H1 (cell line): Measurements from ENCODE around the gene ABCC4. TPM values are rescaled to one million over a fixed set of nuclear protein-coding genes. Genes with fewer than 3 reads are reported as not detected.

Experiments
- CTCF ChIA-PET: fragments of 300-600 bp; sonication (Branson Sonifier 250); formaldehyde crosslinking; loops from one replicate; lab custom pipeline; 2021; ENCODE audit not compliant: partially characterized antibody; lab: Charles Lee
- POLR2A ChIA-PET: fragments of 300-600 bp; sonication (Branson Sonifier 250); formaldehyde crosslinking; loops from one replicate; lab custom pipeline; 2021; ENCODE audit warnings: inconsistent platforms; ENCODE audit not compliant: partially characterized antibody; lab: Charles Lee
- DNase-seq, 2 experiments: peaks; one replicate each; pipeline versions ENCODE4 v3.0.0 to v3.0.0-alpha.2; 2010 to 2022; ENCODE audit warnings: low spot score in 2 of 2, low read depth in 1 of 2, mixed read lengths in 1 of 2
- FAIRE-seq: peaks from 2 replicates; lab custom pipeline; 2011; peaks lifted over from hg19 to GRCh38; lab: Jason Lieb, UNC
- H2AFZ ChIP-seq: 2 replicates; pipeline ENCODE4 v1.8.1; 2012; ENCODE audit warnings: low read length, inconsistent platforms
- H2AK5ac ChIP-seq: 2 replicates; pipeline ENCODE4 v1.6.1; 2013; ENCODE audit warnings: low read depth, low read length
- H2BK120ac ChIP-seq: replicated peaks from 2 replicates; pipeline ENCODE3; 2013; ENCODE audit warnings: low read depth, low read length, inconsistent platforms
- H2BK12ac ChIP-seq: 2 replicates; pipeline ENCODE4 v1.6.1; 2013; ENCODE audit warnings: low read depth, low read length
- H2BK15ac ChIP-seq: 2 replicates; pipeline ENCODE4 v1.6.1; 2013; ENCODE audit warnings: low read length
- H2BK20ac ChIP-seq: 2 replicates; pipeline ENCODE4 v1.6.1; 2013; ENCODE audit warnings: low read length
- H2BK5ac ChIP-seq: 2 replicates; pipeline ENCODE4 v1.6.1; 2013; ENCODE audit warnings: low read depth, low read length
- H3K14ac ChIP-seq: 2 replicates; pipeline ENCODE4 v1.6.1; 2013; ENCODE audit warnings: inconsistent platforms; ENCODE audit not compliant: insufficient read length
- H3K18ac ChIP-seq: 2 replicates; pipeline ENCODE4 v1.6.1; 2013; ENCODE audit warnings: low read length; ENCODE audit errors: extremely low read depth
- H3K23ac ChIP-seq: 2 replicates; pipeline ENCODE4 v1.6.1; 2013; ENCODE audit warnings: inconsistent platforms; ENCODE audit not compliant: insufficient read length
- H3K23me2 ChIP-seq: 2 replicates; pipeline ENCODE4 v1.6.1; 2013; ENCODE audit warnings: low read depth, low read length
- H3K27ac ChIP-seq: 2 replicates; pipeline ENCODE4 v1.6.1; 2011; ENCODE audit warnings: low read depth, low read length, inconsistent platforms
- H3K27me3 ChIP-seq, 4 experiments: replicated peaks in 1 of 4; 1 replicate in 1 of 4; 2 replicates in 3 of 4; pipeline versions ENCODE4 v1.6.1 to v1.8.1; 2011 to 2013; ENCODE audit warnings: low read length in 3 of 4, mild to moderate bottlenecking in 3 of 4, inconsistent platforms in 2 of 4, mixed read lengths in 2 of 4, moderate library complexity in 1 of 4; ENCODE audit not compliant: control insufficient read depth in 3 of 4, insufficient read depth in 3 of 4; ENCODE audit errors: extremely low read depth in 1 of 4
- H3K36me3 ChIP-seq, 4 experiments: 2 replicates each; pipeline versions ENCODE4 v1.6.1 to v1.8.1; 2011 to 2013; ENCODE audit warnings: mild to moderate bottlenecking in 4 of 4, low read length in 3 of 4, moderate library complexity in 2 of 4, control low read depth in 1 of 4, inconsistent platforms in 1 of 4; ENCODE audit not compliant: insufficient read depth in 4 of 4, control insufficient read depth in 2 of 4
- H3K4ac ChIP-seq: replicated peaks from 2 replicates; pipeline ENCODE3; 2013; ENCODE audit warnings: low read length, low read depth, mixed read lengths, inconsistent platforms; ENCODE audit not compliant: insufficient read length
- H3K4me1 ChIP-seq, 4 experiments: replicated peaks in 1 of 4; 1 replicate in 1 of 4; 2 replicates in 3 of 4; pipeline versions ENCODE4 v1.6.1 to v1.8.1; 2011 to 2013; ENCODE audit warnings: low read length in 3 of 4, inconsistent platforms in 2 of 4, mixed read lengths in 1 of 4; ENCODE audit not compliant: insufficient read depth in 4 of 4, control insufficient read depth in 3 of 4
- H3K4me2 ChIP-seq, 2 experiments: 2 replicates each; pipeline versions ENCODE4 v1.6.1 to v1.8.1; 2011 to 2013; ENCODE audit warnings: low read depth in 2 of 2, low read length in 2 of 2, control low read depth in 1 of 2, inconsistent platforms in 1 of 2, mild to moderate bottlenecking in 1 of 2; ENCODE audit not compliant: insufficient read depth in 1 of 2
- H3K4me3 ChIP-seq, 4 experiments: fragments of 200-600, 300-600 bp in 1 of 4; sonication (generic), shearing (Covaris generic), sonication (Bioruptor Twin) in 1 of 4; 2 replicates each; pipeline versions ENCODE4 v1.5.1 to v1.8.1; 2011 to 2016; ENCODE audit warnings: low read length in 4 of 4, low read depth in 3 of 4, control low read depth in 2 of 4, inconsistent platforms in 2 of 4, mild to moderate bottlenecking in 2 of 4, mixed read lengths in 1 of 4, moderate library complexity in 1 of 4; ENCODE audit not compliant: insufficient read depth in 2 of 4; ENCODE audit errors: extremely low read depth in 1 of 4
- H3K56ac ChIP-seq: replicated peaks from 2 replicates; pipeline ENCODE3; 2013; ENCODE audit warnings: low read depth, mild to moderate bottlenecking, mixed read lengths, low read length, inconsistent platforms; ENCODE audit not compliant: insufficient read length
- H3K79me1 ChIP-seq: 2 replicates; pipeline ENCODE4 v1.6.1; 2013; ENCODE audit warnings: low read depth, low read length, control low read depth
- H3K79me2 ChIP-seq, 2 experiments: 2 replicates each; pipeline versions ENCODE4 v1.6.1 to v1.8.1; 2012 to 2013; ENCODE audit warnings: low read length in 2 of 2, mild to moderate bottlenecking in 2 of 2, inconsistent platforms in 1 of 2; ENCODE audit not compliant: insufficient read depth in 2 of 2, control insufficient read depth in 1 of 2
- H3K9ac ChIP-seq, 4 experiments: replicated peaks in 1 of 4; 1 replicate in 1 of 4; 2 replicates in 3 of 4; pipeline versions ENCODE4 v1.6.1 to v1.8.1; 2011 to 2013; ENCODE audit warnings: low read depth in 3 of 4, low read length in 3 of 4, control low read depth in 2 of 4, mild to moderate bottlenecking in 2 of 4, moderate library complexity in 2 of 4, inconsistent platforms in 1 of 4; ENCODE audit errors: extremely low read depth in 1 of 4
- H3K9me3 ChIP-seq, 2 experiments: 2 replicates each; pipeline versions ENCODE4 v1.6.1 to v1.8.1; 2012 to 2013; ENCODE audit warnings: mild to moderate bottlenecking in 2 of 2, moderate library complexity in 2 of 2, control low read depth in 1 of 2, inconsistent platforms in 1 of 2, low read depth in 1 of 2, low read length in 1 of 2, mixed read lengths in 1 of 2; ENCODE audit not compliant: insufficient read depth in 2 of 2
- H4K20me1 ChIP-seq, 2 experiments: replicated peaks in 1 of 2; 2 replicates each; pipeline versions ENCODE3 to v1.8.1; 2011 to 2013; ENCODE audit warnings: inconsistent platforms in 2 of 2, low read length in 2 of 2, mild to moderate bottlenecking in 1 of 2; ENCODE audit not compliant: insufficient read depth in 2 of 2, control insufficient read depth in 1 of 2
- H4K5ac ChIP-seq: 2 replicates; pipeline ENCODE4 v1.6.1; 2013; ENCODE audit warnings: low read length, low read depth, mixed read lengths, inconsistent platforms; ENCODE audit not compliant: insufficient read length
- H4K8ac ChIP-seq: 2 replicates; pipeline ENCODE4 v1.8.0; 2013; ENCODE audit warnings: mild to moderate bottlenecking, moderate library complexity, low read length, inconsistent platforms; ENCODE audit not compliant: insufficient read depth; ENCODE audit errors: extremely low read depth
- H4K91ac ChIP-seq: replicated peaks from 2 replicates; pipeline ENCODE3; 2013; ENCODE audit warnings: low read length, mixed read lengths, inconsistent platforms; ENCODE audit not compliant: insufficient read length
- BACH1 ChIP-seq: IDR thresholded peaks from 2 replicates; pipeline ENCODE4 v1.6.1; 2012; ENCODE audit warnings: low read length, improper control_type of control experiment
- CREB1 ChIP-seq: IDR thresholded peaks from 2 replicates; pipeline ENCODE4 v1.6.1; 2012; ENCODE audit warnings: inconsistent platforms
- CTBP2 ChIP-seq: IDR thresholded peaks from 2 replicates; pipeline ENCODE4 v1.7.0; 2011; ENCODE audit warnings: borderline replicate concordance, mild to moderate bottlenecking, moderate library complexity, mixed read lengths, low read length; ENCODE audit not compliant: insufficient read depth, insufficient read length
- FOSL1 ChIP-seq: IDR thresholded peaks from 2 replicates; pipeline ENCODE4 v1.6.1; 2011; ENCODE audit warnings: mild to moderate bottlenecking, low read depth, low read length, moderate library complexity; ENCODE audit not compliant: insufficient read depth
- GTF2F1 ChIP-seq: IDR thresholded peaks from 2 replicates; pipeline ENCODE4 v1.6.1; 2012; ENCODE audit warnings: low read depth, low read length, improper control_type of control experiment, borderline replicate concordance
- HDAC2 ChIP-seq, 2 experiments: fragments of 300-600 bp in 1 of 2; sonication (generic) in 1 of 2; IDR thresholded peaks; 2 replicates each; pipeline ENCODE4 v1.6.1; 2011 to 2012; ENCODE audit warnings: low read depth in 2 of 2, low read length in 2 of 2, mild to moderate bottlenecking in 2 of 2, moderate library complexity in 2 of 2, borderline replicate concordance in 1 of 2, inconsistent platforms in 1 of 2
- POLR2AphosphoS5 ChIP-seq: IDR thresholded peaks from 2 replicates; pipeline ENCODE4 v1.6.1; 2011; ENCODE audit warnings: low read depth, low read length
- RAD21 ChIP-seq, 2 experiments: IDR thresholded peaks in 1 of 2; conservative IDR thresholded peaks in 1 of 2; 2 replicates each; pipeline ENCODE4 v1.6.1; 2011; ENCODE audit warnings: low read depth in 2 of 2, low read length in 2 of 2, improper control_type of control experiment in 1 of 2, inconsistent platforms in 1 of 2, mild to moderate bottlenecking in 1 of 2, moderate library complexity in 1 of 2
- SIRT6 ChIP-seq: IDR thresholded peaks from one replicate; pipeline ENCODE4 v1.7.1; 2012; ENCODE audit warnings: low read length, inconsistent platforms
- SIX5 ChIP-seq: IDR thresholded peaks from 2 replicates; pipeline ENCODE4 v1.6.1; 2011; ENCODE audit warnings: mild to moderate bottlenecking, low read depth, low read length
- SP2 ChIP-seq: IDR thresholded peaks from 2 replicates; pipeline ENCODE4 v1.6.1; 2012; ENCODE audit warnings: mild to moderate bottlenecking, low read length, inconsistent platforms
- SRF ChIP-seq: IDR thresholded peaks from 2 replicates; pipeline ENCODE4 v1.6.1; 2011; ENCODE audit warnings: mild to moderate bottlenecking, low read depth, low read length, moderate library complexity
- SUZ12 ChIP-seq: fragments of 200-600 bp; sonication (generic); IDR thresholded peaks from 2 replicates; pipeline ENCODE4 v1.6.1; 2012; ENCODE audit warnings: mild to moderate bottlenecking, inconsistent platforms, low read length, moderate library complexity, mixed read lengths
- YY1 ChIP-seq: IDR thresholded peaks from 2 replicates; pipeline ENCODE4 v1.6.1; 2011; ENCODE audit warnings: low read depth, mild to moderate bottlenecking, low read length
- WGBS, 2 experiments: shearing (Covaris generic) in 1 of 2; methylation state at CpG; one replicate each; pipeline versions ENCODE4 v1.1.6 to v1.1.7; 2013 to 2015; ENCODE audit warnings: low lambda C conversion rate in 2 of 2, mixed read lengths in 2 of 2, inconsistent platforms in 1 of 2, low coverage in 1 of 2, missing lambda C conversion rate in 1 of 2; ENCODE audit not compliant: insufficient replicate concordance in 2 of 2, insufficient coverage in 1 of 2, insufficient read length in 1 of 2; ENCODE audit errors: extremely low coverage in 1 of 2, missing lambda C conversion rate in 1 of 2; 5-methylcytosine and 5-hydroxymethylcytosine counted together
- polyA plus RNA-seq, 7 experiments: library from polyadenylated mRNA; depleted of rRNA in 3 of 7; stranded (reverse) in 5 of 7; unstranded in 2 of 7; fragments of >200 nt in 5 of 7; fragments of 200-250 nt in 2 of 7; gene quantifications; 1 replicate in 5 of 7; 2 replicates in 1 of 7; 4 replicates in 1 of 7; pipeline versions ENCODE4 v1.2.1 to v1.2.3, GENCODE V29; 2011 to 2013; ENCODE audit warnings: missing spikeins in 2 of 7, mixed read lengths in 2 of 7
- total RNA-seq: library from RNA; stranded (reverse); fragmentation: NEBNext Ultra II Directional; extraction: Animal tissue kit (Norgen Biotek cat#: 25700); gene quantifications from 2 replicates; pipeline ENCODE4 v1.2.1, GENCODE V29; 2021
- TF ChIP-seq, protein P1 (sequence below): IDR thresholded peaks from 2 replicates; pipeline ENCODE4 v1.6.1; 2011; ENCODE audit warnings: low read depth, mild to moderate bottlenecking, low read length; ENCODE audit not compliant: insufficient read depth

The ABCC4 gene
- total and polyA plus RNA-seq, 2 of the 8 experiments (the other 6 are each of a cell fraction or from before 2014, with no cell fraction given), result 4.0 to 14.1 TPM

- Histone ChIP-seq H2BK5ac (no peak overlapping the region), H3K4me2 (no peak overlapping the region), H3K14ac (no peak overlapping the region), H3K18ac (no peak overlapping the region), H3K9me3 (peaks cover 0 to 3% of the 10 kb centered on the region in 2 experiments; a peak in 1 of 4 replicates), H3K23me2 (no peaks in the 10 kb centered on the region), H2BK15ac (no peak overlapping the region), H4K91ac (no peak overlapping the region), H4K5ac (no peak overlapping the region), H3K9ac (no peak overlapping the region), H3K4ac (no peak overlapping the region), H2BK20ac (no peak overlapping the region), H3K56ac (no peak overlapping the region), H3K4me1 (no peaks in the 10 kb centered on the region; a peak in 1 of 7 replicates), H3K27ac (no peak overlapping the region), H2AK5ac (no peak overlapping the region), H2BK12ac (no peak overlapping the region), H2AFZ (no peak overlapping the region), H3K27me3 (no peaks in the 10 kb centered on the region), H3K23ac (no peak overlapping the region), H3K36me3 (no peaks in the 10 kb centered on the region), H3K4me3 (no peak overlapping the region), H3K79me2 (no peaks in the 10 kb centered on the region), H3K79me1 (no peaks in the 10 kb centered on the region), H4K20me1 (no peaks in the 10 kb centered on the region), H2BK120ac (no peak overlapping the region), H4K8ac (no peak overlapping the region)
- FAIRE-seq (no peak), DNase-seq (no peak)
- CTCF ChIA-PET, result interaction anchor here (0.5 kb wide), 1 partner anchor 28 kb away, joined by 3 read pairs; no protein-coding TSS in a partner anchor
- WGBS, 2 experiments, result 90% methylated on average over 6 of the region's 6 CpGs; no CpG with 5 or more reads in 1 of the 2 experiments
- POLR2A ChIA-PET, result no interaction called here
- TF ChIP-seq CTBP2, result no peak
- TF ChIP-seq POLR2AphosphoS5, result no peak
- no peak for TF ChIP-seq GTF2F1
- TF ChIP-seq, protein P1, sequence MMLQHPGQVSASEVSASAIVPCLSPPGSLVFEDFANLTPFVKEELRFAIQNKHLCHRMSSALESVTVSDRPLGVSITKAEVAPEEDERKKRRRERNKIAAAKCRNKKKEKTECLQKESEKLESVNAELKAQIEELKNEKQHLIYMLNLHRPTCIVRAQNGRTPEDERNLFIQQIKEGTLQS, result no peak
- TF ChIP-seq SP2, result no peak
- TF ChIP-seq YY1, result no peak
- no peak for TF ChIP-seq FOSL1
- TF ChIP-seq SIRT6, result no peak
- TF ChIP-seq CREB1, result no peak
- TF ChIP-seq BACH1, result no peak
- no peak for TF ChIP-seq RAD21 (IDR thresholded peaks at IDR 0.05 in 1 of 2, conservative IDR thresholded peaks at IDR 0.05 in 1 of 2; ENCODE audit: low read depth in 2 of 2, low read length in 2 of 2)
- TF ChIP-seq SUZ12, result no peak
- TF ChIP-seq SRF, result no peak
- TF ChIP-seq HDAC2 (IDR thresholded peaks at IDR 0.05; ENCODE audit: borderline replicate concordance in 1 of 2, low read depth in 2 of 2, low read length in 2 of 2), result no peak
- TF ChIP-seq SIX5, result no peak
Observed at GRCh38 chr13:95099541-95099940, 201.7 kb downstream of the ABCC4 start.
